GF-D8 (cell line): Measurements from ENCODE around the gene TMEM203.

Experiments
- DNase-seq: peaks from one replicate; lab custom pipeline; 2025; lab: John Stamatoyannopoulos, UW

TMEM203 gene

DNA sequence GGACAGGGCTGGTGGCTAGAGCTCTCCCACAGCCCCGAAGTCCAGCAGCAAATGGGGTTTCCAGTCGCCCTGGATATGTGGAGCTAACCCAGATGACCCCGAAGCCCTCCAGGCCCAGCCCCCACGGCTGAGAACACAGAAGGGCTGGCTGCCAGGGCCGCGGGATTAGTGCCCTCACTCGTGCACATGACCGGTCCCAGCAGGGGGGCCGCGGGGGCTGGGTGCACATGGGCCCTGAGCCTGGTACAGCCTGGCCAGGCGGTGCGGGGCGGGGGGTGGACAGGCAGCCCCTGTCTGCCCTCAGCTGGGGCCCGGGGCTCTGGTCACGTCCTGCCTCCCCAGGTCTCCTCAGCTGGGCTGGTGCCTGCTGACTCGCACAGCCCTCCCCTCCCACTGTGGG lies 11.1 kb downstream of the TMEM203 start:
- DNase-seq = no peak

GRCh38 chr9:137193771-137194170 lies 11.7 kb downstream of the TMEM203 start:
- no peak for DNase-seq

DNA sequence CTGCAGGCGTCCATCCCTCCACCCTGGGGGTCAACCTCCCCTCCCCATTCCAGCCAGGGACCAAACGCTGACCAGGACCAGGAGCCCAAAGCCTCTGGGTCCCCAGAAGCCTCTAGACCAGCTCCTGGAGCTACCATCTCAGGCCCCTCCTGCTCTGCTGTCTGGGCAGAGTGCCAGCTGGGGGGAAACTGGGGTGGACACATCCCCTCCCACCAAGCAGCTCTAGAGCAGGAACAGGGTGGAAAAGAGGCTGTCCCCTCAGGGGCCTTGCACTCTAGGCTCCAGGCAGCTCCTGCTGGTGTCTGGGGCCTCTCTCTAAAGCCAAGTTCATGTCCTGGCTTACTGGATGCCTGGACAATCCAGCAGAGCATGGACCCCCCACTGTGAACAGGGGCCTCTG lies 12.6 kb downstream of the TMEM203 start:
- no peak for DNase-seq

- DNase-seq = no peak
Measured at GRCh38 chr9:137192448-137192780, 13.0 kb downstream of the TMEM203 start.

DNA sequence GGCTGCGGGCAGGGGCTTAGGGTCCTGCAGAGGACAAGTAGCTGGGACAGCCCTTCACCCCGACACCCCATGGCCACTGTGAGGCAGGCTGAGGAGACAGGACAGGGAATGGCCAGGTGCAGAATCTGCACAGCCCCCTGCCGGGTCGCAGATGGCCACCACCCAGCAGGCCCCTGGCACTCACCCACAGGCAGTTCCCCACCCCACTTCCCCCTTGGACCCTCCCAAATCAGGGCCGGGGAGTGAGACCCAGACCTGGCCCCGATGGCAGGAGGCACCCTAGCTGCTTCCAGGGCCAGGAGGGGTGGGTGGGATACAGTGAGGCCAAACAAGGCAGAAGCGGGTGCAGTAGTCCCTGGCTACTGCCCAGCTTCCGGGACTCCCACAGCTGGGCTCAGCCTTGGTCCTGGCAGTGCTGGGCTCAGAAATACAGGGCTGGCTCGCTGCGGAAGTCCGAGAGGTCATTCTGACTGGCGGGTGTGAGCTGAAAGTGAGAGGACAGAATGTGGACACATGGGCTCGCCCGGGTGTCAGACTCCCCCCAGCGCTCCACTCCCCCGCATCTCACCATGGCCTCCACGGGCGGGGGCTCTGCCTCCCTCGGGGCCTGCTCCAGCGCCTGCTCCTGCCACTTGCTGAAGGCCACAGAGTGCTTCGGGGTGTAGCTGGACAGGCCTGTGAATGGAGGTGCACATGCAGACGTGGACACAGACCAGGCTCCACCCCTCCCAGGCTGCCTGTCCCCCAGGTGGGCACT lies 13.6 kb downstream of the TMEM203 start:
- no peak for DNase-seq

GRCh38 chr9:137191245-137191644 lies 14.2 kb downstream of the TMEM203 start:
- no peak for DNase-seq

DNA sequence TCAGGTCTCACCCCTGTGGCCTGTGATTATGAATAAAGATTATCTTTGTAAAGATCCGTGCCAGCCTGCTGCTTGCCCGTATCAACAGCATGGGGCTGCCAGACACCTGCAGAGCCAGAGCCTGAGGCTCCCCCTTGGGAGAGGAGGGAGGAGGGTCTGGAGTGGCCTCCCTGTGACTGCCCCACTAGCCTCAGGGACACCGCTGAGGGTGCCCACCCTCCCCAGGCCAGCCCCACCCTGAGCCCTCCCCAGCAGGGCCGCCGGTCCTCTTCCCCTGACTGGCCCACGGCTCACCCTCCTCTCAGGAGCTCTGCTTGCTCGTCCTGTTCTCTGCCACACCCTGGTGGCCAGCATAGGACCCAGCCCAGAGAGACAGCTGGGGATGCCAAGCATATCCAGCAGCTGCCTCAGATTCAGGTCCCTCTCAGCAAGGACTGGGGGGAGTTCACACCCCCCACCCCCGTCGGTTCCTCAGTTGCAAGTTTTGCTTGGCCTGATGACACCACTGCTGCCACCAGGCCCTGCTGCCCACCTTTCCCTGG lies 15.1 kb downstream of the TMEM203 start:
- DNase-seq = no peak

DNA sequence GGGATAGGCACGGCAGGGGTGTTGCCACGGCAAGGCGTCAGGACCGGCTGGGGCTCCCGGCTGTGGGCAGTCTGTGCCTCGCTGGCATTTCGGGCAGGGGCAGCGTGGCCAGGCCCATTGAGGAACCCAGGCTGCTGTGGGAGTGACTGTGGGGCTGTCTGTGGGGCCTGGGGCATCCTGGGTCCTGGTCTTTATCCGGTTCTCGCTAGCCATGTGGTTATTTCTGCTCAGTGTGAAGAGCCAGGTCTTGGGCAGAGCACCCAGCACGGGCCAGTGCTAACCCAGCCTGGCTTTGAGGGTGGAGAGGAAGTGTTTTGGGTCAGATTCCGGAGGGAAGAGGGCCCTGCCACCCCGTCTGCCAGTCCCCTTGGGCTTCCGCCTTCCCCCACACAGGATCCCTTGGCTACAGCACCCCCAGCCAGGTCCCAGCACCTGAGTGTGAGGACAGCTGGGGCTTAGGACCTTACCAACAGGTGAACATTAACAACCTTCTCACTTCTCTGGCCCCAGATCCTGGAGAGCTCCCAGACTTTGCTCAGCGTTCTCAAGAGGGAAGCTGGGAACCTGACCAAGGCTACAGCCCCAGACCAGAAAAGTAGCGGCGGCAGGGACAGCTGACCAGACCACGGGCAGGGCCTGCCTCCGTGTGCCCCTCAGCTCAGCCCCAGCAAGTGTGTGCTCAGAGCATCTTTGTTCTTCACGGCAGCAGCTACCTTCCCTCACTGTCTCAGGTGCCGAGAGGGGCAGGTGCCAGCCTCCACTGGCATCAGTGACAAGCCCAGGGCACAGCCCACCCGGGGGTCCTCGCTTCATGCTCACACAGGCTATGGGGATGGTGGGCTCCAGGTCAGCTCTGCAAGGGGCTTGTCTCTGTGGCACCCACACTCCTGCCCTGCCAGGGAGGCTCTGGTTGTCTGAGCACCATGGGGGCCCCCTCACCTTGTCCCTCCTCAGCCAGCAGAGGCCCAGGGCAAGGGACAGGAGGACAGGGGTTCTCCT lies 15.9 kb downstream of the TMEM203 start:
- DNase-seq = no peak

DNA sequence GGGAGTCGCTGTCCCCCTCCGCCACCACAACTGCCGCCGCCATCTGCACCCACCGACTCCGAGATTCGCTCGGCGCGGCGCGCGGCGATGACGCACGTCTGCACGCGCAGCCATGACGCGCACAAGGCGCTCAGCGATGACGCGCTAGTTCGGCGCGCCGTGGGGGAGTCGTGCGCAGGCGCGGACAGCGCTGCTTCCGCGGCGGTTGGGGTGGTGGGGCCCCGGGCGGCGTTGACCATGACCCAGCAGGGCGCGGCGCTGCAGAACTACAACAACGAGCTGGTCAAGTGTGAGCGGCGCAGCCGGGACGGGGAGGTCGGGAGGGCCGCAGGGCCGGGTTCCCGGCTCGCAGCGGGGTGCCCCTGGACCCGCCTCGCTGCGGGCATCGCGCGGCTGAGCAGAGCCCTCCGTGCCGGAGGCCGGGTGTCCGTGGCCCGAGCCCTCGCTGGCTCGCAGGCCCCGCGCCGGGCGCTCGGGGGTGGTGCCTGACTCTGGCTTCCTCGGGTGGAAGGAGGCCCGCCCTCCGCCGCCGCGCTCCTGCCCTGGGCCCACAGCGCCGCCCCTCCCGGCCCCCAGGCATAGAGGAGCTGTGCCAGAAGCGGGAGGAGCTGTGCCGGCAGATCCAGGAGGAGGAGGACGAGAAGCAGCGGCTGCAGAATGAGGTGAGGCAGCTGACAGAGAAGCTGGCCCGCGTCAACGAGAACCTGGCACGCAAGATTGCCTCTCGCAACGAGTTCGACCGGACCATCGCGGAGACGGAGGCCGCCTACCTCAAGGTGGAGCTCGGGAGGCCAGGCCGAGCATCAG lies 16.8 kb downstream of the TMEM203 start, which contains the start of the genes ANAPC2 and SSNA1:
Gene ANAPC2, minus strand, starts transcription at position 71 of the 807 bp plus-strand sequence. Its CDS starts 28 bp downstream, at position 43.
Gene SSNA1, plus strand, starts transcription at position 187 of the 807 bp plus-strand sequence. Its CDS starts 51 bp downstream, at position 238.
- DNase-seq = peak; percentile 75

- DNase-seq = no peak
Measured at GRCh38 chr9:137188086-137188489, 17.4 kb downstream of the TMEM203 start.

- no peak for DNase-seq
Measured at GRCh38 chr9:137187386-137187785, 18.1 kb downstream of the TMEM203 start.

DNA sequence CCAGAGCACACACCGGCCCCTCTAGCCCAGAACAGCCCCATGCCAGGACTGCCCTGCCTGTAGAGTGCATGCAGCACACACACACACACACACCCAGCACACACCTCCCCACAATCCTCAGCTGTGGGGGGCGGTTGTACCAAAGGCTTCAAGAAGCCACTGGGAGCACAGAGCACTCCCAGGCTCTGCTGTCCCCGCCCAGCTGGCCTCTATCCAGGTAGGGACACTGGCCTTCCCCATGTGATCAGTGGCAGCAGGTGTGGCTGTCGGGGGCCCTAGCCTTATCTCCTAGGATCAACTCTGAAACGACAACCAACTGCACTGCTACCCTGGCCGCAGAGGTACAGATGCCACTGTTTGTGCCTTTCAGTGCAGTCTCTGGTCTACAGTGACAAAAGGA lies 19.1 kb downstream of the TMEM203 start:
- DNase-seq = no peak

GRCh38 chr9:137185921-137186320 lies 19.5 kb downstream of the TMEM203 start:
- no peak for DNase-seq

DNA sequence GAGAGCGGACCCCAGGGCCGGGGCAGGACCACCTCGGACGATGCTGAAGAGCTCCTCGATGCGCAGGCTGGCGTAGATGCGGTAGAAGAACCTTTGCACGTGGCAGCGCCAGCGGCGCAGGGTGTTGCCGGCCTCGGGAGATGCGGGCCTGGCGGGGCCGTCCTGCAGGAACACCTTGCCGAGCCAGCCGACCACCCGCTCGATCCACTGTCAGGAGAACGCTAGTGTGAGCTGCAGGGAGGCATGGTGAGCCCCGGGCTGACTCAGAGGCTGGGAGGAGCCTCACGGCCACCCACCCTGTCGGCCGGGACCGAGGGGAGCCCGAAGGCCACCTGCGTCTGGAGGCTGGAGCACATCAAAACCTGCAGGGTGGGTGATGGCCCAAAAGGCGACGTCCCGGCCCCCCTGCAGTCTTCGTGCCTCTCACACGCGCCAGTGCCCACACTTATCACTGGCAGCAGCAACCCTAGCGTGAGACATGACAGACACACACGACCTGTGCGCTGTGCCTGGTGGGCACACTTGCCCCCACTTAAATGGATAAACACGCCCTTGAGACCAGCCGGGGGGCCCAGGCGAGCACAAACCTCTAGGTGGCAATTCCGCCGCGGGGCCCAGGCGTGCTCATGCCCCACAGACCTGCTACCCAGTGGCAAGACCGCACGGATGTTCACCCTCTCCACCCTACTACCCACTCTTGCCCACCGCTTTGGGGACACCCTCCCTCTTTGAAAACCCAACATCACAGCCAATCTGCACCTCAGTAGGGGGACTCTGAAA lies 20.4 kb downstream of the TMEM203 start:
- DNase-seq = no peak

GRCh38 chr9:137183980-137184595 lies 21.4 kb downstream of the TMEM203 start:
- no peak for DNase-seq

- DNase-seq = no peak
Measured at GRCh38 chr9:137182836-137183235, 22.6 kb downstream of the TMEM203 start.

GRCh38 chr9:137181680-137182079 lies 23.8 kb downstream of the TMEM203 start:
- DNase-seq = no peak

GRCh38 chr9:137180491-137180890 lies 25.0 kb downstream of the TMEM203 start:
- DNase-seq = no peak

DNA sequence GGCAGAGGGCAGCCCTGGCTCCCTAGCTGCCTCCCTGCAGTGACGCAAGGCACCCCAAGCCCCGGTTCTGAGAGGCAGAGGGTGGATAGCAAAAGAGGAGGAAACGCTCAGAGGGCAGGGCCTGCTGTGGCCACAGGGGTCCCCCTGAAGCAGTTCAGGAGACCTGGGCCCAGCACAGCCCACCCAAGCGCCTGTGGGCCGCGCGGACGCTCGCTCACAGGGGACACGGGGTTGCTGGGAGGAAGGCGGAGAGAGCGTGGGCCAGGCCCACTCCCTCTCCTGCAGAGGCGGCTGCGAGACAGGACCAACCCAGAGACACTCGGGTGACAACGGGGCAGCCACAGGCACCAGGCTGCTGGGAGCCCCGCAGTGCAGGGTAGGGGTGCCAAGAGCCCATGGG lies 25.7 kb downstream of the TMEM203 start:
- DNase-seq = no peak

DNA sequence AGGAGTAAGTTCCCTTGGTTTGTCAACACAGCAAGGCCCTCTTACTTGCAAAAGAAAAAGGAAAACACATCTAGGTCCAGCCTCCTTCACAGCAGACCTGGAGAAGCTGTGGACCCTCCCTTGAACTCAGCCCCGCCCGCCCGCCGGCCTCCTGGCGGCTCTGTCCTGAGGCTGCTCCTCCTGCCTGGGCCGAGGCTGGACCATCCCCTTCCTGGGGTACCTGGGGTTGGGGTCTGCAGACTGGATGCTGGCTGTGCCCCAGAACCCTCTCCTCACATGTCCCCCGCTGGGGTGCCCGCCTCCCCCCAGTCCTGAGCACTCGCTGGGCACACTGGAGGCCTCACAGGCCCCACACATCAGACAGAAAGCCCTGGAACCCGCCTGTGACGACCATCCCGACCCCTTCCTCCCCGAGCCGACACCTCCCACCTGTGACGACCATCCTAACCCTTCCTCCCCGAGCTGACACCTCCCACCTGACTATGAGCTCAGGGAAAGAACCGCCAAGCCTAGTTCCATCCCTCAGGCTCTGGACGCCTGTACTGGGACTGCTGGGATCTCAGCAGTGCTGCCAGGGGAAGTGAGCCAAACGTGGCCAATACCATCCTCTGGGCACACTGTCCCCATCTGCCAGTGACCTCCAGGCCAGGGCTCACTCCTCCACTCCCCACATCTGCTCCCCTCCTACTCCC lies 26.4 kb downstream of the TMEM203 start:
- no peak for DNase-seq
